HEK293T (cell line): ENCODE measurements around the gene PITPNM2.

Source experiments
- ARNT ChIP-seq: fragments of 450-650 bp; IDR thresholded peaks from 2 replicates; pipeline ENCODE4 v1.6.1; 2017; ENCODE audit warnings: mild to moderate bottlenecking
- CTBP1 ChIP-seq: fragments of 450-650 bp; IDR thresholded peaks from 2 replicates; pipeline ENCODE4 v1.6.1; 2016; ENCODE audit warnings: borderline replicate concordance
- ELF4 ChIP-seq: fragments of 450-650 bp; IDR thresholded peaks from 2 replicates; pipeline ENCODE4 v1.6.1; 2017; ENCODE audit warnings: antibody characterized with exemption
- FOXA1 ChIP-seq: fragments of 450-650 bp; IDR thresholded peaks from 2 replicates; pipeline ENCODE4 v1.6.1; 2016; ENCODE audit warnings: mild to moderate bottlenecking
- FOXK2 ChIP-seq: fragments of 450-650 bp; IDR thresholded peaks from 2 replicates; pipeline ENCODE4 v1.6.1; 2016; ENCODE audit warnings: mild to moderate bottlenecking
- FOXM1 ChIP-seq: fragments of 450-650 bp; IDR thresholded peaks from 2 replicates; pipeline ENCODE4 v1.6.1; 2017; ENCODE audit warnings: mild to moderate bottlenecking, borderline replicate concordance
- HDGF ChIP-seq: fragments of 450-650 bp; IDR thresholded peaks from 2 replicates; pipeline ENCODE4 v1.6.1; 2017; ENCODE audit warnings: antibody characterized with exemption, borderline replicate concordance
- NFRKB ChIP-seq: fragments of 450-650 bp; IDR thresholded peaks from 2 replicates; pipeline ENCODE4 v1.6.1; 2016; ENCODE audit warnings: mild to moderate bottlenecking, moderate library complexity
- SP1 ChIP-seq: fragments of 450-650 bp; IDR thresholded peaks from 2 replicates; pipeline ENCODE4 v1.6.1; 2017
- TARDBP ChIP-seq: fragments of 450-650 bp; IDR thresholded peaks from 2 replicates; pipeline ENCODE4 v1.6.1; 2016

- TF ChIP-seq ARNT (no peak), FOXK2 (no peak), TARDBP (no peak), CTBP1 (no peak), FOXA1 (no peak), ELF4 (no peak), NFRKB (no peak), SP1 (no peak), FOXM1 (no peak), HDGF (no peak)
Measured at GRCh38 chr12:123129621-123130020, 21.3 kb downstream of the PITPNM2 start.
